ENCODE measurements around the gene VPS13D. TPM values are rescaled to one million over a fixed set of nuclear protein-coding genes. Genes with fewer than 3 reads are reported as not detected.

Gene VPS13D
- polyA plus RNA-seq, 3 donors: 3.6 to 20.2 (median 5.1) TPM

DNA sequence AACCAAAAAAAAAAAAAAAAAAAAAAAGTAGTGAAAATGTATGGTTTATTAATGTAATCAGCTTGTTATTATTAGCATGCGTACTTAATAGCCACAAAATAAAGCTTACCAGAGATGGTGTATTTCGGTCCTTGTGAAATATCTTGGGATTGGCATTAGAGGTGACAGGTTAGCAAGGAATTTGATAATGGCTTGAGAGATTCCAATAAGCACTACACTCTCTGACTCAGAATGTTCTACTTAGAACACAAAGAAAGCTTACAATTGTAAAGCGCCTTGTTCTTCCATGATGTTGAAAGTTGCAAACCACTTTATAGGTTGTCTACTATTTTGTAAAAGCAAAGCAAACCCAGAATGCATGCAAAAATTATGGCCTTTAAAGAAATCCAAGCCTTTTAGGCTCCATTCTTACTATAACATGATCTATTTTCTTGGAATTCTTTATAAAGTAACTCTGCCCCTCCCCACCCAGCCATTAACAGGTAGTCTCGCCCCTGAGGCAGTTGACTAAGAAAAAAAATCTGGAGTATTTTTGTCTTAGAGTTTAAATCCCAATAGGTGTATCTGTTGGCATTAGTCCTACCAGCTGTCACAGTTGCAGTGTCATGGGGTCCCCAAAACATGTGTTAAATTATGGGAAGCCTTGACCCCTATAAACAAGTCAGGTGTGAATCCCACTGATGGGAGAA lies 259.0 kb downstream of the VPS13D start:
- peaks cover 56 to 57% of the 10 kb centered on the region in 2 donors for H3K36me3 Mint-ChIP-seq

DNA sequence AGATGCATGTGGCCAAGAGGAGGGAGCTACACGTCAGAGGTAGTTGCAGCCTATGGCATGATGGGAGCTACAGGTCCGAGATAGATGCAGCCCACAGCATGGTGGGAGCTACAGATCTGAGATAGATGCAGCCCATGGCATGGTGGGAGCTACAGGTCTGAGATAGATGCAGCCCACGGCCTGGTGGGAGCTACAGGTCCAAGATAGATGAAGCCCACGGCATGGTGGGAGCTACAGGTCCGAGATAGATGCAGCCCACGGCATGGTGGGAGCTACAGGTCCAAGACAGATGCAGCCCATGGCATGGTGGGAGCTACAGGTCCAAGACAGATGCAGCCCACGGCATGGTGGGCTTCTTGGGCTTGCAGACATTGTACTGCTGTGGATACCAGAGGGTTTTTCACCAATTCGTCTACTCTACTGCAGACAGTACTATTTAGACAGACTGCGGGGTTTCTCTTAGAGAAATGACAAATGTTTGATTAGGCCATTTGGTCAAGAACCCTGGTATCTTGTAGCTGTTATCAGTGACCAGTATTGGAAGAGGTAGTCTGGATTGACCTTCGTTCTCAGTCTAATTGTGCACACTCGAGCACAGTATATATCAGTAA lies 260.8 kb downstream of the VPS13D start:
- Histone ChIP-seq H3K9ac (ENCODE audit: insufficient read depth, low read length, poor library complexity, severe bottlenecking) (no peak overlapping the region), H3K79me2 (ENCODE audit: insufficient read depth, low read length) (no peaks in the 10 kb centered on the region), H3K4me1 (ENCODE audit: control insufficient read depth in 1 of 2, insufficient read depth in 2 of 2, low read length in 2 of 2) (no peaks in the 10 kb centered on the region), H3K4me3 (replicated peaks in 1 of 3; ENCODE audit: low read depth in 2 of 3, low read length in 3 of 3) (no peak overlapping the region), H3K27ac (ENCODE audit: low read depth in 1 of 2, low read length in 2 of 2) (no peak overlapping the region), H3K36me3 (replicated peaks in 1 of 2; ENCODE audit: control insufficient read depth in 1 of 2, insufficient read depth in 2 of 2, low read length in 2 of 2) (peaks cover 0 to 36% of the 10 kb centered on the region in 2 donors), H3K4me2 (replicated peaks; ENCODE audit: extremely low read depth, low read length, poor library complexity, severe bottlenecking) (no peak overlapping the region), H2AFZ (ENCODE audit: insufficient read depth, low read depth, low read length, poor library complexity, severe bottlenecking) (no peak overlapping the region), H4K20me1 (ENCODE audit: insufficient read depth, low read length) (no peaks in the 10 kb centered on the region), H3K9me3 (replicated peaks in 1 of 2; ENCODE audit: control insufficient read depth in 1 of 2, insufficient read depth in 1 of 2, low read length in 2 of 2) (no peaks in the 10 kb centered on the region), H3K27me3 (ENCODE audit: control insufficient read depth in 2 of 2, insufficient read depth in 2 of 2, low read length in 2 of 2) (no peaks in the 10 kb centered on the region)
- H3K4me3 Mint-ChIP-seq: no peak overlapping the region
- TF ChIP-seq CTCF (IDR thresholded peaks at IDR 0.05): no peak
- H3K9me3 Mint-ChIP-seq: no peaks in the 10 kb centered on the region
- H3K36me3 Mint-ChIP-seq: peaks cover 46 to 51% of the 10 kb centered on the region in 2 donors
- peak overlapping the region in 1 of 7 donors; percentile 50 for H3K27ac Mint-ChIP-seq
- no peaks in the 10 kb centered on the region for H3K4me1 Mint-ChIP-seq
- intact Hi-C loops (cut with micrococcal nuclease): no loop called here
- peaks cover 0 to 3% (median 0%) of the 10 kb centered on the region in 3 donors for H3K27me3 Mint-ChIP-seq (ENCODE audit: low read depth in 3 of 3)
- DNase-seq: no peak
- 98% methylated on average over 7 of the region's 11 CpGs for WGBS (ENCODE audit: insufficient coverage)

More for the DNA sequence above, 259.0 kb downstream of the VPS13D start:
- no CpG with 5 or more reads among the region's 4 CpGs for WGBS (ENCODE audit: insufficient coverage)
- Histone ChIP-seq H3K36me3 (replicated peaks in 1 of 2; ENCODE audit: control insufficient read depth in 1 of 2, insufficient read depth in 2 of 2, low read length in 2 of 2) (peaks cover 0 to 50% of the 10 kb centered on the region in 2 donors), H3K9me3 (replicated peaks in 1 of 2; ENCODE audit: control insufficient read depth in 1 of 2, insufficient read depth in 1 of 2, low read length in 2 of 2) (no peaks in the 10 kb centered on the region), H3K4me1 (ENCODE audit: control insufficient read depth in 1 of 2, insufficient read depth in 2 of 2, low read length in 2 of 2) (no peaks in the 10 kb centered on the region), H3K4me3 (replicated peaks in 1 of 3; ENCODE audit: low read depth in 2 of 3, low read length in 3 of 3) (no peak overlapping the region), H4K20me1 (ENCODE audit: insufficient read depth, low read length) (peaks cover 3% of the 10 kb centered on the region), H3K27ac (ENCODE audit: low read depth in 1 of 2, low read length in 2 of 2) (no peak overlapping the region), H2AFZ (ENCODE audit: insufficient read depth, low read depth, low read length, poor library complexity, severe bottlenecking) (no peak overlapping the region), H3K4me2 (replicated peaks; ENCODE audit: extremely low read depth, low read length, poor library complexity, severe bottlenecking) (no peak overlapping the region), H3K79me2 (ENCODE audit: insufficient read depth, low read length) (no peaks in the 10 kb centered on the region), H3K9ac (ENCODE audit: insufficient read depth, low read length, poor library complexity, severe bottlenecking) (no peak overlapping the region), H3K27me3 (ENCODE audit: control insufficient read depth in 2 of 2, insufficient read depth in 2 of 2, low read length in 2 of 2) (no peaks in the 10 kb centered on the region)
- intact Hi-C loops (cut with micrococcal nuclease): no loop called here
- DNase-seq: no peak
- Mint-ChIP-seq H3K27ac (no peak overlapping the region), H3K4me1 (no peaks in the 10 kb centered on the region), H3K9me3 (no peaks in the 10 kb centered on the region), H3K4me3 (no peak overlapping the region), H3K27me3 (ENCODE audit: low read depth in 3 of 3) (peaks cover 0 to 3% (median 0%) of the 10 kb centered on the region in 3 donors)
- no peak for TF ChIP-seq CTCF (IDR thresholded peaks at IDR 0.05)

Measured in CD14-positive monocyte (primary cell).